Stimulated activated CD8-positive, alpha-beta memory T cell treated with anti-CD3 and anti-CD28 coated beads, Interleukin-7, amount 100 ng/mL, for 48 hours (primary cell): ENCODE data around the gene SIRT7.

Experiments used
- DNase-seq, 2 donors: peaks; one replicate each; pipeline ENCODE4 v3.0.0-alpha.2; 2020; ENCODE audit warnings: low read depth in 1 of 2; ENCODE audit errors: extremely low read depth in 1 of 2

Gene SIRT7

DNA sequence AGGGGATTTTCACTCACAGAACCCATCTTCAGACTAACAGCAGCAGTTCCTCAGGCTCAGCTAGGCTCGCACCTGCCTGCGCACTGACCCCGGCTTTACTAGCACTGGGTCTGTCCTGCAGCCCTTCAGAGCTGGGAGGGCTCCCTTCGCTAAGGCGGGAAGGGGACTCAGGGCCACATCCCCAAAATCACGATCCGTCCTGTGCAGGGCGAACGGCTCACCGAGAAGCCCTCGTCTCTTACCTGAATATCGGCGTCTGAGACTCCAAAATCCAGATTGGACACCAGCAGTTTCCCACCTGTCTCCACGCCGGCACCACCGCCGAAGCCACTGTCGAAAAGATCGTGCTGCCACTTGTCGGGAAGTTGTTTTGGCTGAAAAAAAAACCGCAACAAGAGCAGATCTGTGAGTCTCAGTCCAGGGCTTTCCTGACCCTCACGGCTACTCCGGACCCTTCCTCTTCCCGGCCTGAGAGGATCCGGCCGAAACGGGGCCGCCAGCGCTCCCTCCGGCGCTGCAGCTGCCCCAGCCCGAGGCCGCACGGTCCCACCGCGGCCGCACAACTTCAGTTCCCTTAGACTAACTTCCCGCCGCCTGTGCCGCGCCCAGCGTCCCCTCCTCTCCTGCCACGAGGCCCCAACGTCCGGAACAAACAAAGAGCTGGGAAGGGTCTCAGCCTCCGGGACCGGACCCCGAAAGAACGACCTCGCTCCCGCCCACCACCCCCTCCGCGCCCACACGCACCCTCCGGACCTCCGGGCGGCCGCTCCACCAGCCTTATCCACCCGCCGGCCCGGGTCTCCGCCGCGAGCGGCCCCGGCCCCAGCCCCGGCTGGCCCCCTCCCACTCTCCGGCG is 27.3 kb downstream of the SIRT7 start:
- no peak for DNase-seq

DNA sequence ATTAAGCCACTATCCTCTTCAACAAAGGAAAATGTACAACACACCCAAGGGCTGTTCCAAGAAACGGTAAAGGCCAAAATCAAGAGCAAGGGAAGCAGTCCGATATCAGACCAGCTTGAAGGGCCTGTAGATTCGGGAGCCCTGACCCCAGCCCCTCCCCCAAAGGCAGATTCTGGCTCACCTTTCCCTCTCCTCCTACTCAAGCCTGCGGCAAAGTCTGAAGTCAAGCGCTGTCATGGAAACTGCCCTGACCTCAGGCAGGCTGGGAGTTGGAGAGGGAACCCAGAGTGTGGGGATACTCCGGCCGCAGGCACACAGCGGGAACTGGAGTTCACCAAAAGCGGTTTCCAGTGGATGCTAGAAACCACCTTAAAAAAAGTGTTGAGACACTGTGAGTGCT is 28.4 kb downstream of the SIRT7 start:
- no peak for DNase-seq

DNA sequence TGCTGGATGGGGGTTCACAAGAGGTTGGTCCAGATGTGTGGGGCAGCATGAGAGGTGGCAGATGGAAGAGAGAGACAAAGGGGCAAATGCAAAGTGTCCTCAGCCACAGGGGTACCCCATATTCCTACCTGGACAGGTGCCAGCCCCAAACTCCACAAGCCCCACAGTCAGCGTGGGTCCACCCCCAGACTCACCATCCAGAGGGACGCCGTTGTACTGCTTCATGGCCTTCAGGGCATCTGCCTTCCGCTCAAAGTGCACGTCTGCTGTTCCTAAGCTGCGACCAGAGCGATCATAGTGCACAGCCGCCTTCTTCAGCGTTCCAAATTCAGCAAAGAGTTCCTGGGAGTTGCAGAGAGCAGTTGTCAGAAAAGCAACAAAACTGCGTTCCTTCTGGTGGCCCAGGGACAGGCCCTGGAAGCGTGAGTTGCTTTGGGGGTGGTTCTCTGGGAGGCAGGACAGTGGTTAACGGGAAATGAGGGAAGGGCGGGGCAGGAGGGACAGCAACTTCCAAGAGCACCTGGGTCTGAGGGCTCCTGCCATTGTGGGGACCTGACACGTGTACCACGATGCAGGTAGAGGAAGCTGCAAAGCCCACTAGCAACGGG is 28.9 kb downstream of the SIRT7 start:
- DNase-seq, result no peak

GRCh38 chr17:81888105-81888987 is 29.6 kb downstream of the SIRT7 start:
- no peak for DNase-seq

DNA sequence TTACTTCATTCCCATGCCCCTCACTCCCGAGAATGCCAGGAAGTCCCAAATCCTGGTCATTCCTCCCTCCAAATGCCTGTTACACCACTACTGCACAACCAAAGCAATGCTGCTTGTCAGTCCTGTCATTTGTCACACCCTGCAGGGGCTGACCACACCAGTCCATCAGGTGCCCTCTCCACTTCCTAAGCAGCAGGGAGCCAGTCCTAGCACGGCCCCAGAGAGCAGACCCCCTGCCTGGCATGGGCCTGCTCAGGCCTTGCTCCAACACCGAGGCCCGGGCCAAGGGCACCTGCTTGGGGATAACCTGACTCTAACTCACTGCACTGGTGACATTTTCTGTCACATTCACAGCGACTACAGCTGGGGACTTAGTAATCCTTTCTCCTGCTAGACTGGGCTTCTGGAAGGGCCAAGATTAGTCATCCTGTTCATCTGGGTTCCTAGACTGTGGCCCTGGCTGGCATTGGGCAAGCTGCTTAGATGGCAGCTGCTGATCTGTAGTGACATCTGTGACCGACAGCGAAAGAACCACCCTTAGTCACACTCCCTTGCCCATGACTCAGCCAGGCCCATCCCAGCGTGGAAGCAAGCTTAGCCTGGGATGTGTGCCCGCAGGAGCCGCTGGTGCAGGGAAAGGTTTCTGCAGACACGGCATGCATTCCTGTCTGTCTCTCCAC is 32.0 kb downstream of the SIRT7 start:
- DNase-seq, result no peak

GRCh38 chr17:81885454-81885853 is 32.5 kb downstream of the SIRT7 start:
- no peak for DNase-seq

DNA sequence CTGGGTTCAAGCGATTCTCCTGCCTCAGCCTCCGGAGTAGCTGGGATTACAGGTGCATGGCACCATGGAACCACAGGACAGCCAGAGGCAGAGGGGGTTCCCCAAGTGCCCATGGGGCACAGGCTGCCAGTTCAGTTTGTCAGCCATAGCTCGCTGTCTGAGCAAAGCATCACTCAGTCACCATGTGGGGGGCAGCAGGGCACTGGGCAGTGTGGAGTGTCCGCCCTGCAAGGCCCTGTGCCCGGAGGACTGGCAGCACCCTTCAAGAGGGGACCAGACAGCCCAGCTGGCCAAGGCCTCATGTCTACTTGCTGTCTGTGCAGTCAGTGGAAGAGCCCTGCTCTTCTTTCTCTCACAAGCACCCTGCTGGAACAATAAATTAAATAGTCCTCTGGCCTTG is 33.0 kb downstream of the SIRT7 start:
- DNase-seq, result no peak

- no peak for DNase-seq
Observed at GRCh38 chr17:81884520-81884919, 33.5 kb downstream of the SIRT7 start.

DNA sequence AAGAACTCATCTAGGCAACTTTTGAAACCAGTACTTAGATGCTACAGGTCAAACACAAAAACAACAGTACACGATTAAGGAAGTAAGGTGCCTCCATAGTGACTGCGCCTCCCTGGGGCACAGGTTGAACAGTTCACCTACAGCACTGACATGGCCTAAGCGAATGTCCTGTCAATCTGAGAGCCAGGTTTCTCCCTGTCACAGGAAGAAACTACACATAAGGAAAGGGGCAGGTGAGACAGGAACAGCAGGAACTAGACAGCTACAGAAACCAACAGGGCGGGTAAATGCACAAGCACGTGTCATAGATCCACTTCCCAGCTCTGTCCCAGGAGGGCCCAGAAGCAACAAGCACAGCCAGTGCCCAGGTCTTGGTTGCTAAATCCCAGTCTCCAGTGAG is 38.9 kb downstream of the SIRT7 start:
- DNase-seq, result no peak

DNA sequence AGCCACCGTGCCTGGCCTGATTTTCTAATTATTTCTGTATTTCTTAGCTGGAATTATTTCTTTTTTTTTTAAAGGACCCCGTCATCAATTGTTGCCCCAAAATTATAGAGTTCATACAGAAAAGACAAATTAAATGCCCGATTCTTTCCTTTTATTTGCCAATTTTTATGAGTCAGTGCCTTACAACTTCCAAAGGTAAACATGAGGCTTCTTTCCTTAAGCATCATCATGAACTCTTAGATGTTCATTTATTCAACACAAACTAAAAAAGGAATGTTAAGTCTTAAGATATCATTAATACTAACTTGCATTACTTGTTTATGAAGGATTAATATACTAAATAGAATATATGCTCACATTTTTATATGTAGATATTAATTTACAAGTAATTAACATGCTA is 39.7 kb downstream of the SIRT7 start:
- DNase-seq, result no peak

- DNase-seq, result no peak
Observed at GRCh38 chr17:81877569-81877968, 40.4 kb downstream of the SIRT7 start.

DNA sequence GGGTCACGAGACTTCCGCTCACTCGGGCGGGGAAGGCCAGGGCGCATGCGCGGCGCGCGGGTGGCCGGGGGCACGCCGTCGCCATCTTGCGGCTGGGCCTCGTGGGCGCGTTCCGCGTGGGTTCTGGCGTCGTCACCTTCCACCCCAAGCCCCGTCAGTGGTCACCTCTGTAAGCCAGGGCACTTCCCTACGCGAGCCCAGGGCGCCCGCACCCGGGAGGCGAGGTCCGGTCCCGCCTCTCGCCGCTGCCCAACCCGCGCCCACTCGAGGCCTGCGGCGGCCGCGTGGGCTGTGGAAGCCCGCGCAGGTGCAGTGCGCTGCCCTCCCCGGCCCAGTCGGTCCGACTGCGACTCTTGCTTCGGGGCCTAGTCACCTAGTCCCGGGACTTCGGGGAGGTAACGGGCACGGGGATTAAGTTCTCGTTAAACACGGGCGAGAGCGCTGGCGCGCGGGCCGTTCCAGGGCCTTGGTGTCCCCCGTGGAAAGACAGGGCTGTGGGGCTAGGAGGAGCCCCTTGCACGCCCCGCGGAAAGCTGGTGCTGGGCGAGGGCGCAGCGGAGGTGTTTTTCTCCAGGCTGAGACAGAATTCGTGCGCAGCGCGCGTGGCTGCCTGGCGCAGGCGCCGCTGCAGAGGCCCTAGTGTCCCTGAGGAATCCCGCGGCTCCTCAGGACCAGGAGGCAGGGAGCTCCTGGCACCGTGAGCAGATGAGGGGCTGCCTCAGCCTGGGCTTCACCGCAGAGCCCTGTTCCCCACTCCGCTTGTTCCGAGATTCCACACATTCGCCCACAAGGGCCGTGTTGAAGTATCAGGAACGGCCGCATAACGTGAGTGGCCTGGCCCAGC is 46.4 kb downstream of the SIRT7 start:
- DNase-seq, result peak; percentile 90 to 93

- DNase-seq, result no peak
Observed at GRCh38 chr17:81870981-81871386, 47.0 kb downstream of the SIRT7 start, which contains the start of gene ARHGDIA. Gene ARHGDIA (minus strand): TSS chr17:81871337. CDS start chr17:81869930, 1,407 bp downstream.

- DNase-seq, result no peak
Observed at GRCh38 chr17:81870131-81870980, 47.6 kb downstream of the SIRT7 start.

DNA sequence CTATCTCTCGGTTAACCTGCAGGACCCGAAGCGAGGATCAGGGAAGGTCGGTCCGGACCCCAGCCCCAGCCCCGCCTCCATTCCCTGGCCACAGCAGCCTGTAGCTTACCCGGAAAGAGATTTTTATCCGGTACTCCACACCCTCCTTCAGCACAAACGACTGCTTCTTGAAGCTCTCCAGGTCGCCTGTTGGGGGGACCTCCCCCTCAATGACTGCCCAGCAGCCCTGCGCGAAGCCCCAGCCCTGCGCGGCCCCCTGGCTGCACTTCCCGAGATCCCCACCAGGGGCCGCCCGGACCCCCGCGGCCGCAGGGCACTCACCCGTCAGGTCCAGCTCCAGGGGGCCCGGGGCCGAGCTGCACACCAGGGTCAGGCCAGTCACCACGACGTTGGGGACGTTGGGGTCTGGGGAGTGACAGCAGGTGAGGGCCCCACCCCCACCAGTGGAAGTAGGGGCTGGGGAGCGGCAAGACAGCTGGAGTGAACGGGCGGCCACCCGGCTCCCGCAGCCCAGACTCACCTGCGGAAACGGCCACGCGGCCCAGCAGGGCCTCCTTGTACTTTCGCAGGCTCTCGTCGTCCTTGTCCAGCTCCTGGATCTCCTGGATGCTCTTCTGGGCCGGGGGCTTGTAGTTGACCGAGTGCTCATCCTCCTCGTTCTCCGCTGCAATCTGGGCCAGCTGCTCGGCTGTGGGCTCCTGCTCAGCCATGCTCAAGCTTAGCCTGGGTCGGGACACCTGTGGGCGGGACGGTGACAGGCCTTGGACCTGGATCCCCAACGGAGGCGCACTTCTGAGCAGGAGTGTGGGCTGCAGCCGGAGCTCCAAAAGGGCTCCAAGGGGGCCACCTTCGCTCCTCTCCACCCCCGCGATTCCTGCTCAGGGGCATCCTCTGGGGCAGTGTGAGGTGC is 48.5 kb downstream of the SIRT7 start:
- no peak for DNase-seq

- DNase-seq, result no peak
Observed at GRCh38 chr17:81868674-81869220, 49.2 kb downstream of the SIRT7 start.

- DNase-seq, result no peak
Observed at GRCh38 chr17:81867991-81868673, 49.8 kb downstream of the SIRT7 start.
